PFSK-1 (cell line): ENCODE data around the gene KIAA0753.

Experiments
- FOXP2 ChIP-seq: optimal IDR thresholded peaks from 2 replicates; pipeline ENCODE3; 2011; ENCODE audit warnings: borderline replicate concordance, control low read depth, inconsistent platforms; ENCODE audit not compliant: insufficient read depth; ENCODE audit errors: extremely low read length, extremely low read depth
- POLR2AphosphoS5 ChIP-seq: IDR thresholded peaks from 2 replicates; pipeline ENCODE4 v1.6.1; 2012; ENCODE audit warnings: low read depth, mild to moderate bottlenecking, control low read depth, low read length, moderate library complexity
- REST ChIP-seq, 2 experiments: IDR thresholded peaks; 2 replicates each; pipeline versions ENCODE4 v1.6.1 to v1.8.0; 2011 to 2012; ENCODE audit warnings: low read depth in 2 of 2, low read length in 2 of 2, control low read depth in 1 of 2, inconsistent platforms in 1 of 2, mild to moderate bottlenecking in 1 of 2, moderate library complexity in 1 of 2; ENCODE audit not compliant: insufficient read depth in 1 of 2
- SIN3A ChIP-seq: IDR thresholded peaks from 2 replicates; pipeline ENCODE4 v1.6.1; 2012; ENCODE audit warnings: mild to moderate bottlenecking, low read length, moderate library complexity, borderline replicate concordance; ENCODE audit not compliant: insufficient read depth
- TAF1 ChIP-seq: IDR thresholded peaks from 2 replicates; pipeline ENCODE4 v1.6.1; 2012; ENCODE audit warnings: low read length, control low read depth, borderline replicate concordance; ENCODE audit not compliant: insufficient read depth

Gene KIAA0753

GRCh38 chr17:6567528-6568183 is 72.9 kb downstream of the KIAA0753 start:
- TF ChIP-seq SIN3A (no peak), FOXP2 (no peak), REST (IDR thresholded peaks at IDR 0.05; ENCODE audit: insufficient read depth in 1 of 2, low read depth in 2 of 2, low read length in 2 of 2) (no peak), POLR2AphosphoS5 (no peak), TAF1 (no peak)

- TF ChIP-seq SIN3A (no peak), REST (IDR thresholded peaks at IDR 0.05; ENCODE audit: insufficient read depth in 1 of 2, low read depth in 2 of 2, low read length in 2 of 2) (no peak), POLR2AphosphoS5 (no peak), TAF1 (no peak), FOXP2 (no peak)
These were observed 79.1 kb downstream of the KIAA0753 start for GRCh38 chr17:6561446-6561845.

GRCh38 chr17:6560496-6560895 is 80.0 kb downstream of the KIAA0753 start:
- TF ChIP-seq POLR2AphosphoS5 (no peak), TAF1 (no peak), SIN3A (no peak), FOXP2 (no peak), REST (IDR thresholded peaks at IDR 0.05; ENCODE audit: insufficient read depth in 1 of 2, low read depth in 2 of 2, low read length in 2 of 2) (no peak)

- TF ChIP-seq POLR2AphosphoS5 (no peak), FOXP2 (no peak), SIN3A (no peak), REST (IDR thresholded peaks at IDR 0.05; ENCODE audit: insufficient read depth in 1 of 2, low read depth in 2 of 2, low read length in 2 of 2) (no peak), TAF1 (no peak)
These were observed 80.7 kb downstream of the KIAA0753 start for GRCh38 chr17:6559753-6560215.
